ENCODE data around the gene SPINT1.

SPINT1 gene

DNA sequence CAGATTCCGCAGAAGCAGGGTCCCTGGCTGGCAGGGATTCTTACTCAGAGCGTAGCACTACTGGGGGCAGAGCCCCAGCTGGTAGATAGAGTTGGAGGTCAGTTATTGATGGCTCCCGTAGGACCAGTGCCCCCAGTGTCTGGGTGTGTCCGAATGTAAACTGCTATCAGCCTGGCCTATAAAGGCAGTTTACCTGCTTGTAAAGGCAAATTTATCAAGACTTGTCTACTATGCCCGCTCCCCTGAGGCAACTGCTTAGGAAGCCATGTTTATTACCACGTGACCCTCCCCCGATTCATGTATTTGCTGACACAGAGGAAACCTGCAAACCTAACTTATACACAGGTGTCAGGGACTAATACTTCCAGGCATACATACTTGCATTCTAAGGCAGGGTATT is 14.7 kb upstream of the SPINT1 start:
- no peak for DNase-seq (ENCODE audit: low spot score)

DNA sequence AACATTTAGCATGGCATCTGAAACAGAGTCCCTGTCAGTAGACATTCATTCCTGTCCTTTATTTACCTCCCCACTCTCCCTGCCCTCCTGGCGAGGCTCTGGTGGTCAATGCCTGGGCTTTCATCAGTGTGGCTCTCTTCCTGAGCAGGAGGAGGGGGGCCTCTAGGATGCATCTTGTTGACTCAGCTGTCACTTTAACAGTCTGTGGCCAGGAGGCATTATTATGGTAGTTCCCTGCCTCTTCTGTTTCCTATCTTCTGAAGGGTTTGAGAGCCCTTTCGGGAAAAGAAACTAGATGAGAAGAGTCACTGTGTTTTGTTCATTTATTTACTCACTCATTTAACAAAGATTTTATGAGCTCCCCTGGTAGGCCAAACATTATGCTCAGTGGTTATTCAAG is 13.0 kb upstream of the SPINT1 start:
- DNase-seq (ENCODE audit: low spot score), result no peak

DNA sequence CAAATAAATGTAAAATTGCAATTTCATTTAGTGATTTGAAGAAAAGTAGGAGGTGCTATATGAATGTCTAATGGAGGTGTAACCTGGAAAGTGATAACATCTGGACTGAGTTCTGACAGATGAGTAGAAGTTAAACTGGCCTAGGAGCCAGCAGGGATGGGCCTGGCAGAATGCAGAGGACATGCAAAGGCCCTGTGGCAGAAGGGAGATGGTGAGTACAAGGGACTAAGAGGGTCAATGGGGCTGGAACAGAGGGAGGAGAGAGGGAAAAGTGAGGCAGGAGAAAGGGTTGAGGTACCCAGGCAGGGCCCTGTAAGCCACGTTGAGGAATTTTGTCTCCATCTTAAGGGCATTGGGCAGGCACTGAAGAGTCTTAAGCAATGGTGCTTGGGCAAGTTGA is 12.0 kb upstream of the SPINT1 start:
- DNase-seq (ENCODE audit: low spot score), result no peak

DNA sequence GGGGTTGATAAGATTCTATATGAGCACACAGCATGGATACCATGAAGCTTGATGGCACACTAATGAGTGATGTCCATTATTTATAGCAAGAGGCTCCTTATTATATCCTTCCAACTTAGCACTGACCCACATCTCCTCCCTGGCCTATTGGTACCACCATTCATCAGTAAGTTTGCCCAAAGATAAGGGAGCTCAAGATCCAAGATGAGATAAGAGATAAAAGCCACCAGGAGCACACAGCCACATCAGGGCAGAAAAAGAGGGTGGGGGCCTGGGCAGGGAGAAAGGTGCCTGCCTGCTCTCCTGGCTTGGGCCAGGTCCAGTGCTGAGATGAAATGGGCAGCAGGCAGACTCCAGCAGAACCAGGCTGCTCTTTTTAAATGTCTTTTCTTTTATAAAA is 10.9 kb upstream of the SPINT1 start:
- DNase-seq (ENCODE audit: low spot score), result no peak

DNA sequence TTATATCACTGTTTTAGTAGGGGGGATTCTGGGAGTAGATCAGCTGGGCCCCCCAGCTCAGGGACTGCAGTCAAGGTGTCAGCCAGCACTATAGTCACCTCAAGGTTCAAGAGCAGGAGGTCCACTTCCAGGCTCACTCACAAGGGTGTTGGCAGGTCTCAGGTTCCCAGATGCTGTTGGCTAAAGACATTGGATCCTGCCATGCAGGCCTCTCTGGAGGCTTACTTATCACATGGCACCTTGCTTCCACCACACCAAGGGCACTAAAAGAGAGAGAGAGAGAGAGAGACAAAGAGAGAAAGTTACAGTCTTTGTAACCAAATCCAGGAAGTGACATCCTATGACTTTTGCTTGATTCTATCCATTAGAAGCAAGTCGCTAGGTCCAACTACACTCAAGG is 7.8 kb upstream of the SPINT1 start:
- DNase-seq (ENCODE audit: low spot score), result no peak

DNA sequence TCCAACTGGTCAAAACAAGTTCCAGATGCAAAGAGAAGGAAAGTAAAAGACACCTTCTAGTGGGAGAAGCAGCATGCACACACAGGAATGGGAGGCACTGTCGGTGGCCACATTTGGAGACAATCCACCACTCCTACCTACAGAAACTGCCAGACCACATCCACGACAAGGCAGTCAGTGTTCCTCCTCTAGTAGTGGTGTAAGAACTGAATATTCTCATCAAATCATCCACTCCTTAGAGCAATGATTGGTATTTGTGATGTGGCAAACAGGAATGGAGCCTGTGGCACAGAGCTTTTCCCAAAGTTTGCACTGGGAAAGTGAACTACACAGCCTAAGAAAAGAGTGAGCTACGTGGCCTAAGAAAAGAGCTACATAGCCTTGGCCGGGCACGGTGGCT is 5.1 kb upstream of the SPINT1 start:
- no peak for DNase-seq (ENCODE audit: low spot score)

DNA sequence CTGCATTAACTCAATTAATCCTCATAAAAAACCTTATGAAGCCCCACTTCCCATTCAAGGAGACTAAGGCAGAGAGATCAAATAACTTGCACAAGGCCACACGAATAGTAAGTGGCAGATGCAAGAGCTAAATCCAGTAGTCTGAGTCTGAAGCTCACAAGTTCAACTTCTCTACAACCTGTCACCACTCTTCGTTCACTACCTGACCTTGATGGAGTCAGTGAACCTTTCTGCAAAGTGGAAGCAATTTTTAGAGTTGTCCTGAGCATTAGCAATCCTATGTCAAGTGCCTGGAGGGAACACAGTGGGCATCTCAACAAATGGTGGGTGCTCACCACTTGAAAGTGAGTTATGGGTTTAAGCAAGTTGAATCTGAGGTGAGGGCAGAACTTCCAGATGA is 2.1 kb upstream of the SPINT1 start:
- no peak for DNase-seq (ENCODE audit: low spot score)

DNA sequence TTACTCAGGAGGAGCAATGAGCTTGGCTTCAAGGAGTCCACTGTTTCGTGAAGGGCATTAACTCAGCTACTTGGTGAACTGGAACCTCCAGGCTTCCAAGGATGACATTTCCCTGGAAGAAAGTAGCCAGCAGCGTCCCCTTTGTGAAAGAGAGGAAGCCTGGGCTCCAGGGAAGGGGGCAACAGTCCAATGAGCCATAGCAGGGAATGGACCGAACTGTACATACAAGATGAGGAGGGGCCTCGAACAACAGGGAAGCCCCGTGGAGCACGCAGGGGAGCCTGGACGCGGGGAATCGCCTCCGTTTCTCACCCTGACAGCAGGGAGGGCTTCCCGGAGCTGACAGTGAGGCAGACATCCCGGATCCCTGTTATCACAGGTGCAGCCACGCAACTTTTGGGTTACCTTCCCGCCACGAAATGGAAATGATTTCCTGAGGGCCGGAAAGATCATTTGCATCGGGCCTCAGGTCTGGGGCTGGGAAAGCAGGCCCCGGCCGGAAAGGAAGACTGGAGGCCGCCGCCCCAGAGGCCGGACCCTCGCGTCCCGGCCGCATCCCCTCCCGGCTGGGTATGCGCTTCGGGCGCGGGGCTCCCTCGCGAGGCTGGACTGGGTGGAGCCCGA is 475 bp upstream of the SPINT1 start:
- DNase-seq (ENCODE audit: low spot score), result no peak

DNA sequence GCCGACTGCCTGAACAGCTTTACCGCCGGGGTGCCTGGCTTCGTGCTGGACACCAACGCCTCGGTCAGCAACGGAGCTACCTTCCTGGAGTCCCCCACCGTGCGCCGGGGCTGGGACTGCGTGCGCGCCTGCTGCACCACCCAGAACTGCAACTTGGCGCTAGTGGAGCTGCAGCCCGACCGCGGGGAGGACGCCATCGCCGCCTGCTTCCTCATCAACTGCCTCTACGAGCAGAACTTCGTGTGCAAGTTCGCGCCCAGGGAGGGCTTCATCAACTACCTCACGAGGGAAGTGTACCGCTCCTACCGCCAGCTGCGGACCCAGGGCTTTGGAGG is 815 bp downstream of the SPINT1 start:
- no peak for DNase-seq (ENCODE audit: low spot score)

DNA sequence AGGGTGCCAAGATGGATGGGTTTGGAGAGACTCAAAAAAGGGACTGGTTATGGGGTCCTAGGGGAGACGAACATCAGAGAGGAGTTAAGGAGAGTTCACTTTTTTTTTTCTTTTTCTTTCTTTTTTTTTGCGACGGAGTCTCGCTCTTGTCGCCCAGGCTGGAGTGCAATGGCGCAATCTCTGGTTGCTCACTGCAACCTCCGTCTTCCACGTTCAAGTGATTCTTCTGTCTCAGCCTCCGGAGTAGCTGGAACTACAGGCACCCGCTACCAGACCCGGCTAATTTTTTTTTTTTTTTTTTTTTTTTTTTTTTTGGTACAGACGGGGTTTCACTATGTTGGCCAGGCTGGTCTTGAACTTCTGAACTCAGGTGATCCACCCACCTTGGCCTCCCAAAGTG is 1.2 kb downstream of the SPINT1 start:
- DNase-seq (ENCODE audit: low spot score), result no peak

DNA sequence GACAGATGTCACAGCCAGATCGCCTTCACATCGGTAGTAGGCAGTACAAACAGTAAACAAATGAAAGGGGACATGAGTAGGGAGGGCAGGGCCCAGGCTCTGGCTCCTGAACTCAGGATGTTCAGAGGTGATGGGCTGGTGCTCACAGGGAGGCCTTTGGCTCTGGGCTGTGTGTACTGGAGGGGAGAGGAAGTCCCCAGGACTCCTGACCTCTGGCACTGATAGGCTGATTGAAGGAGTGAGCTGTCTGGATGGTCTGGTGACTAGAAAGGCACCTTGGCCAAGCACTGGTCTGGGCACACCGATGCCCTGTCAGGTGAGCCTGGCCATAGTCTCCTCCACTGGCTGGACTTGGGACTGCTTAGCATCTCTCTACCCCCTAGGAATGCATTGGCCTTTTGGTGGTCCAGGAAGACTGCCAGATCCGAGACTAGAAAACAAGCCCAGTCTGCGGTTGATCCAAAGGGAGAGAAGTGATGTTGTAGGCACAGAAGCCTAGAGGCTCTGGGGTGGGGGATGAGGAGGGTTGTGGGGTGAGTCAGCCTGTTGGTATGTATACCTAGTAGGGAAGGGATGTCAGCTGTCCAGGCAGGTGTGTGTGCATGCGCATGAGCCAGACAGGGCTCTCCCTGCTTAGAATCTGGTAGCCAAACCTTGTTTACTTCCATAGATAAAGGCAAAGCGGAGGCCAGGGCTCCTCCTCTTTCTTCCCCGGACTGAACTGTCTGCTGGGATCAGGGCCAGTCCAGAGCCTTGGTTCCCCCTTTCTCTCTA is 1.9 kb downstream of the SPINT1 start:
- DNase-seq (ENCODE audit: low spot score), result no peak

DNA sequence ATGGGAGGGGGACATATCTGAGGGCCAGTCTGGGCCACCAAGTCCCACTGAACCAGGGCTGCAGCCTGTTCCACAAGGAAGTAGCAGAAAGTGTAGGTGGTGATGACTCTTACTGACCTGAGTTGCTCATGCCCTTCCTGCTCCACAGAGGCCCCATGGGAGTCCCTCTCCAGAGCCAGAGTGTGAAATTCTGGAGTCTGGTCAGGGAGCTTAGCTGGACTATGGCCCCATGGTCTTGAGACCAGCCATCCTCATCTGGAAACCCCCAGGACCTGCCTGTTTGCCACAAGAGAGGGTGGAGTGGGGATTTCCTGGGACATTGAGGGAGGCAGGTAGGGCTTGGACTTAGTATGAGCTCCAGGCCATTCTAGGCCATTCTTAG is 3.0 kb downstream of the SPINT1 start:
- no peak for DNase-seq (ENCODE audit: low spot score)

DNA sequence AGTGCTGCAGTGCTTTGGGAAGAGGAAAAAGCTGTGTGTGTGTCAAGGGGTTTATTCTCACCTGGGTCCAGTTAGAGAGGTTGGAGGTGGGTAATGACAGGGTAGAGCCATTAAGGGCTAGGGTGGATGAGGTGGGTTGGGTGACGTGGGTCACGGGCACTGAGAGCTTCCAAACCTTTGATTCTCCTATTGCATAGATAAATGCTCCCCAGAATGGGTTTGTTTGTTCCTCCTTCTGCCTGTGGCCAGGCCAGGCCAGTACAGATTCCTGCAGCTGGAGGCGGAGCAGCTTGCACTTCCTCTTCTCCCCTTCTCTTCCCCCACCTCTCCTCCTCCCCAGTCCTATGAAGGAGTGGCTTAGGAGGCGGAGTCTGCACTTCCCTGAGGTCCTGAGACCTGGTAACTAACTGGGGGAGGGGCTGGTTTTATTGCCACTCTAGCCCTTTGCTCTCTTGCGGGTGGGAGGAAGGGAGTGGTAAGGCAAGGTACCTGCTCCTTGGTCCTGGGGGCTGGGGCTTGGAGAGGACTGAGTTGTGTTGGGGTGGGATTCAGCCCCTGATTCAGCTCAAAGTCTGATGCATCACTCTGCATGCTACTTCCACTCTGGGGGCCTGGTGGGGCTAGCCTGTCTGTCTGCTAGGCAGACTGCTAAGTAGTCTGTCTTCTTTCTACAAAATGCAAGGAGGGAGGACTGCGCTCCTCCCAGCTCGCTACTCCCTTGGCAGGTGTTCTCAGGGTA is 3.5 kb downstream of the SPINT1 start:
- DNase-seq (ENCODE audit: low spot score), result peak; percentile 61

DNA sequence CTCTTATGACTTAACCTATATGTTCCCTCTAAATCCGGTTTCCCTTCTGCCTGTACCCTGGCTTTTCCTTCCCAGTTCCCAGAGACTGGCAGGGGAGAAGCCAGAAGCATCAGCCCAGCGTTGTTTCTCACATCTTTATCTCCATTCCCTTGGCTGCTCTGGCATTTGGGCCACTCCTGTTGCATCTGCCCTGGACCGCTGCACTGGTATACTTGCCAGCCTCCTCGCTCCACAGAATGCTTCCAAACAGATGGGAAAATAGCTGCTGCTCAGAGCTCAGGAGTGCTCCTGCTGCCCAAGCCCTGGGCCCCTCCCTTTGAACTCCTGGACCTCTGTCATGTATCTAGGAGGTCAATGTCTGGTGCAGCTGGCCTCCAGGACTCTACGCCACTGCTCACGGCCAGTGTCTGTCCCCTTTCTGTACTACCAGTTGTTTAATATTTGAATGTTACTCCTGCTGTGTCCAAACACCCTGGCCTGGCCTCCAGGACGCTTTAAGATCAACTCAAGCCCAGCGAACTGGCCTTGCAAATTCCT is 6.8 kb downstream of the SPINT1 start:
- DNase-seq (ENCODE audit: low spot score), result no peak

DNA sequence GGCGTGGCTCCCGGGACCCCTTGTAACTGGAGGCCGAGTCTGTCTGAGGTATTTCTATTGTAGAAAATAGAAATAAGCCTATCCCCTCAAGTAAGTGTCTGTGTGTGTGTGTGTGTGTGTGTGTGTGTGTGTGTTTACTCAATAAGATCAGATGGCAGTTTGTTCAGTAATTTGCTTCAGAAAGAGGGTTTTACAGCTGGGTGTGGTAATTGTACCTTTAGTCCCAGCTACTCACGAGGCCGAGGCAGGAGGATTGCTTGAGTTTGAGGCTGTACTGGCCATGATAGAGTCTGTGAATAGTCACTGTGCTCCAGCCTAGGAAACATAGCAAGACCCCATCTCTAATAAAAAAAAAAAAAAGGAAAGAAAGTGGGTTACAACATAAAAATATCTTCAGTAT is 8.7 kb downstream of the SPINT1 start:
- no peak for DNase-seq (ENCODE audit: low spot score)

DNA sequence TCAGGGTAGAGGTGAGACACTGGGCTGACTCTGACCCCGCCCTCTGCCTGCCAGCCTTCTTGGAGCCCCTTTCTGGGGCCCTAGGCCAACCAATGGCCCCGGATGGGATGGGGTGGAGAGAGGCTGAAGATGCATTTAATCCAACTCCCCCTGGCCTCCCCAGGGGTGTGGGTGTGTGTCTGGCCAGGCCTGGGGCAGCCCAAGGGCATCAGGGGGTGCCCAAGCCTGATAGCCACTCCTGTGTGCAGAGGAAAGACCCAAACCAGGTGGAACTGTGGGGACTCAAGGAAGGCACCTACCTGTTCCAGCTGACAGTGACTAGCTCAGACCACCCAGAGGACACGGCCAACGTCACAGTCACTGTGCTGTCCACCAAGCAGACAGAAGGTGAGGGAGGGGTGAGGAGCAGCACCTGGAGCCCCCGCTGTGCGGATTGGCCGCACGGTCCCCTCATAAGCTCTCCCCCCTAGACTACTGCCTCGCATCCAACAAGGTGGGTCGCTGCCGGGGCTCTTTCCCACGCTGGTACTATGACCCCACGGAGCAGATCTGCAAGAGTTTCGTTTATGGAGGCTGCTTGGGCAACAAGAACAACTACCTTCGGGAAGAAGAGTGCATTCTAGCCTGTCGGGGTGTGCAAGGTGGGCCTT is 9.5 kb downstream of the SPINT1 start:
- no peak for DNase-seq (ENCODE audit: low spot score)

DNA sequence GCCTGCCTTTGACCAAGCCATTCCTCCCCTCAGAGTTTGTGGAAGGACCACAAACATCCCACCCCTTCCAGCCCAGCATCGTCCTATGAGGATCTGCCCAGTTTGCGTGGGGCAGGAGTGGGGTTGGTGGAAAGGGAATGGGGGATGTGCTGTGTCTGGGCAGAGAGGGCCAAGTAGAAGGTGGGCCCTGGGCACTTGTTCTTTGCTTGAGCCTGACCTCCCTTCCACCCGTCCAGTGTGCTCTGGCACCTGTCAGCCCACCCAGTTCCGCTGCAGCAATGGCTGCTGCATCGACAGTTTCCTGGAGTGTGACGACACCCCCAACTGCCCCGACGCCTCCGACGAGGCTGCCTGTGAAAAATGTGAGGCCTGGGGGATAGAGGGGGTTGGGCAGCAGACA is 10.3 kb downstream of the SPINT1 start:
- DNase-seq (ENCODE audit: low spot score), result no peak

DNA sequence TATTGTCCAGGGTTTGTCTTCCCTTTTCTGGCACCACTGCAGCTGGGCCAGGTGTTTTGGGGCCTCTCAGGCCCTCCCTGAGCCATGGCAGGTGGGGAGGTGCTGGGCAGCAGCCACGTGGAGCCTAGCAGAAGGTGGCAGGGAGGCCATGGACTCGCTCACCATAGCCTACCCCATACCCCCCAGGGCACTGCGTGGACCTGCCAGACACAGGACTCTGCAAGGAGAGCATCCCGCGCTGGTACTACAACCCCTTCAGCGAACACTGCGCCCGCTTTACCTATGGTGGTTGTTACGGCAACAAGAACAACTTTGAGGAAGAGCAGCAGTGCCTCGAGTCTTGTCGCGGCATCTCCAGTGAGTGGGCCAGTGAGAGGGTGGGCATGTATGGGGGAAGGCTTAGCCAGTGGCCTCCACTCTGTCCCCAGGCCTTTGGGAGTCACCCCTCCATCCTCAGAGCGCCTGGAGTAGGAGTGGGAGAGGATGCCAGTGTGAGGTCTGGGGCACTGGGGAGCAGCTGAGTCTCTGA is 11.9 kb downstream of the SPINT1 start:
- no peak for DNase-seq (ENCODE audit: low spot score)

DNA sequence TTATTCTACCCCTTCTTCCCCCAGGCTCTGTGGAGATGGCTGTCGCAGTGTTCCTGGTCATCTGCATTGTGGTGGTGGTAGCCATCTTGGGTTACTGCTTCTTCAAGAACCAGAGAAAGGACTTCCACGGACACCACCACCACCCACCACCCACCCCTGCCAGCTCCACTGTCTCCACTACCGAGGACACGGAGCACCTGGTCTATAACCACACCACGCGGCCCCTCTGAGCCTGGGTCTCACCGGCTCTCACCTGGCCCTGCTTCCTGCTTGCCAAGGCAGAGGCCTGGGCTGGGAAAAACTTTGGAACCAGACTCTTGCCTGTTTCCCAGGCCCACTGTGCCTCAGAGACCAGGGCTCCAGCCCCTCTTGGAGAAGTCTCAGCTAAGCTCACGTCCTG is 12.9 kb downstream of the SPINT1 start:
- no peak for DNase-seq (ENCODE audit: low spot score)

DNA sequence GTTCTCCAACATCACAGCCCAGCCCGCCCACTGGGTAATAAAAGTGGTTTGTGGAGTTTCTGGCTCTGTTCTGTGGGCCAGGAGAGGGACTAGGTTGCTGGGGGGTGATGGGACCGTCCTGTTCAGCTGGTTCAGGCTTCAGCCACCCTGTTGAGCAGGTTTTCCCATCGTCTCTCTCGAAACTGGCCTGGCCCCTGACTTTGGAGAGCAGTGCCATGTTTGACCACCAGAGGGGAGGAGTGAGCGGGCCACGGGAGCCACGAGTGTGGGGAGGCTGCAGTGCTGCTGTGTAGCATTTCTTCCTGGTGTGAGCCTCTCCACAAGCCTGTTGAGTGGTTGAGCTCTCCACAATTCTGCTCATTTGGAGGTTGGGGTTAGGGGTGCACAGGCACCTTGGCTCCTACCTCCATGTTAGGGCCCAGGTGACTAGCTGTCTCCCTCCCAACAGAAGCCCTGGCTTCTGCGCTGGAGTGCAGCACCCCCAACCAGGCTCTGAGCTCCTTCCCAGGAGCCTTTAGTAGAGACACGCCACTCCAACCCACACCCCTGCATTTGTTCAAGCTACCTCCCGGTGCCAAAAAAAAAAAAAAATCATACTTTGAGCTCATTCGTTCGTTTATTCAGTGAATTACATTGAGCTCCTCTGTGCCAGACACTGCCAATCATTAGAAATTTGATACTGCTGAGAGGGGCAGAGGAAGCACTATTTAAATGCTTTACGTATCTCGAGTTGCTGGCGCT is 13.9 kb downstream of the SPINT1 start:
- peak; percentile 69 for DNase-seq (ENCODE audit: low spot score)

DNA sequence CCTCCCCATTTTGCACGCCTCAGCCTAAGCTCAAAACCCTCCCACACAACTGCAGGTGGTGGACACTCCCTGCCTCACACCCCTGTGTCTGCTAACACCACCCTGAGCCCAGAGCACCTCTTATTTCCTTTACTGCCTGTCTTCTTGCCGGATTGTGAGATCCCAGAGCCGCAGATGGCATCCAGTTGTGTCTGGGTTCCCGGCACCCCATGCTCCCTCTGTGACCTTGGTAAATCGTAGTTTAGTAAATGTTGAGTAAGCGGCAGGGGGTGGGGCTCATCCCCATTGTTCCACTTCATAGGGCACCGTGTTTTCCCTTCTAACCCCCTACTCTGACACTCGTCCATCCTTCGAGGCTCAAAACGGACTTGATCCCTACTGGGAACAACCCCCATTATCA is 14.9 kb downstream of the SPINT1 start:
- no peak for DNase-seq (ENCODE audit: low spot score)

Data from cerebellar cortex (tissue), 1 donor.